Transverse colon (tissue), 4 donors: ENCODE measurements around the gene SNORC. TPM values are rescaled to one million over a fixed set of nuclear protein-coding genes. Genes with fewer than 3 reads are reported as not detected.
"Not testable (repeated sequence)": the region's sequence is repeated elsewhere in the genome, so short reads cannot be mapped to it uniquely, and the experiment has no call there.

Source experiments
- DNase-seq: peaks from one replicate; pipeline ENCODE4 v3.0.0-alpha.2; 2019
- H3K27ac ChIP-seq, 4 donors: fragments of 200-600 bp; sonication (generic); 2 replicates each; pipeline ENCODE4 v1.5.1; 2016 to 2018; ENCODE audit warnings: inconsistent platforms in 4 of 4
- H3K27me3 ChIP-seq: fragments of 200-600 bp; sonication (generic); 2 replicates; pipeline ENCODE4 v1.5.1; 2017; ENCODE audit warnings: inconsistent platforms
- H3K36me3 ChIP-seq, 4 donors: fragments of 200-600 bp; sonication (generic); 2 replicates each; pipeline ENCODE4 v1.5.1; 2017 to 2019; ENCODE audit warnings: inconsistent platforms in 4 of 4
- H3K4me1 ChIP-seq, 4 donors: fragments of 200-600 bp; sonication (generic); 2 replicates each; pipeline ENCODE4 v1.5.1; 2017 to 2020; ENCODE audit warnings: inconsistent platforms in 4 of 4
- H3K4me3 ChIP-seq, 4 donors: fragments of 200-600 bp; sonication (generic); 1 replicate in 1 of 4; 2 replicates in 3 of 4; pipeline versions ENCODE4 v1.5.1 to v1.6.1; 2017 to 2019; ENCODE audit warnings: inconsistent platforms in 4 of 4
- H3K9me3 ChIP-seq, 2 donors: fragments of 200-600 bp; sonication (generic); 2 replicates each; pipeline ENCODE4 v1.5.1; 2017 to 2019; ENCODE audit warnings: inconsistent platforms in 2 of 2
- EP300 ChIP-seq: sonication (generic); formaldehyde crosslinking; IDR thresholded peaks from one replicate; pipeline ENCODE4 v1.6.1; 2017; ENCODE audit warnings: antibody characterized with exemption, low read depth
- POLR2A ChIP-seq: fragments of 450-650 bp; IDR thresholded peaks from one replicate; pipeline ENCODE4 v1.6.1; 2016; ENCODE audit warnings: antibody characterized with exemption, mild to moderate bottlenecking, moderate library complexity
- POLR2AphosphoS5 ChIP-seq, 3 donors: sonication (generic); formaldehyde crosslinking; IDR thresholded peaks; one replicate each; pipeline ENCODE4 v1.6.1; 2016; ENCODE audit warnings: antibody characterized with exemption in 3 of 3
- WGBS, 2 donors: methylation state at CpG; one replicate each; pipeline ENCODE4 v1.1.5; 2018; ENCODE audit warnings: low coverage in 1 of 2; 5-methylcytosine and 5-hydroxymethylcytosine counted together
- in situ Hi-C, 4 donors: fragments of 200-750 bp; cut with MboI; loops; one replicate each; pipeline versions ENCODE4 v1.15.0 to v1.15.1; 2017; ENCODE audit warnings: low sequenced_read_pairs in 3 of 4, low pct_ligation_motif_present in 1 of 4, low pct_unique_long_range_greater_than_20kb in 1 of 4
- intact Hi-C: fragments of 100-400 bp; cut with DNase I; formaldehyde crosslinking; loops from one replicate; pipeline ENCODE4 v1.15.1; 2023; ENCODE audit warnings: low total_unique reads
- total RNA-seq, 4 donors: library from RNA; depleted of rRNA; stranded (reverse); fragments of >200 nt; gene quantifications; one replicate each; pipeline ENCODE4 v1.1.0, GENCODE V29; 2016
- TF ChIP-seq, protein P1 (sequence below), 5 experiments: fragments of 200-600 bp in 3 of 5; fragments of 450-650 bp in 2 of 5; sonication (generic) in 3 of 5; IDR thresholded peaks; 1 replicate in 2 of 5; 2 replicates in 3 of 5; pipeline ENCODE4 v1.5.1; 2016 to 2017; ENCODE audit warnings: antibody characterized with exemption in 5 of 5, inconsistent platforms in 3 of 5, mild to moderate bottlenecking in 2 of 5, moderate library complexity in 1 of 5

Gene SNORC
- total RNA-seq, 4 donors from 2014 or later = 13.9 to 45.6 (median 17.2) TPM

DNA sequence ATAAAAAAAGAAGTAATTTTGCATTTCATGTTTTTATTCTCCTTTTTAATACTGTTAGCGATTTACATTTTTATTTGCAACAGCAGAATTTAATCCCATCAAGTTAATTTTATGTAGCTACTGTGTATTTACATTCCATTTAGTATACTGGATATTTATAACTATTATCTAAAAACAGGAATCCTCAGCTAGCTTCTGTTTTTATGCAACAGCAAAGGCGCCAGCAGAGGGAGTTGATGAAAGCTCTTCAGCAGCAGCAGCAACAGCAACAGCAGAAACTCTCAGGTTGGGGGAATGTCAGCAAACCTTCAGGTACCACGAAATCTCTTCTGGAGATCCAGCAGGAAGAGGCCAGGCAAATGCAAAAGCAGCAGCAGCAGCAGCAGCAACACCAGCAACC, 26.2 kb upstream of the SNORC start:
- in situ Hi-C loops = no loop called here
- Histone ChIP-seq H3K36me3 (peaks cover 0 to 66% (median 26%) of the 10 kb centered on the region in 4 donors), H3K27me3 (no peaks in the 10 kb centered on the region)

DNA sequence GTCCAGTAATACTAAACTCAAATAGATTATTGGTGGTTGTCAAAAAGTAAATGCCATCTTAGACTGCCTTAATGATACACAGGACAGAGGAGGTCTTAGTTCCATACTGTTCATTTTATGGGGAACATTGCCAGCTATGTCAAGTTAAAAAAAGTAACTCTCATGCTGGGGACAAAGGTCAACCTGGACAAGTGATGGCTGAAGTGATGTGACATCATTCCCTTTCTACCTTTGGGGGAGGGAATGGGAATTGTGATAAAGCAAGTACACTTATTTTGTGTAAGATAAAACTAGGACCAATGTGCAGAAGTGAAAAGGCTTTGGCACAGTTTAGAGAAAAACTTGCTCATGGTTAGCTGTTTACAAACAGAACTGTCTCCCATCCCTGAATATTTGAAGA, 24.0 kb upstream of the SNORC start:
- no peak for DNase-seq
- Histone ChIP-seq H3K9me3 (no peaks in the 10 kb centered on the region), H3K4me3 (no peak overlapping the region), H3K27ac (no peak overlapping the region), H3K4me1 (peaks cover 0 to 6% (median 0%) of the 10 kb centered on the region in 4 donors), H3K36me3 (peaks cover 0 to 69% (median 33%) of the 10 kb centered on the region in 4 donors), H3K27me3 (no peaks in the 10 kb centered on the region)
- TF ChIP-seq POLR2A (no peak), EP300 (no peak), POLR2AphosphoS5 (IDR thresholded peaks at IDR 0.05) (no peak)
- TF ChIP-seq, protein P1, sequence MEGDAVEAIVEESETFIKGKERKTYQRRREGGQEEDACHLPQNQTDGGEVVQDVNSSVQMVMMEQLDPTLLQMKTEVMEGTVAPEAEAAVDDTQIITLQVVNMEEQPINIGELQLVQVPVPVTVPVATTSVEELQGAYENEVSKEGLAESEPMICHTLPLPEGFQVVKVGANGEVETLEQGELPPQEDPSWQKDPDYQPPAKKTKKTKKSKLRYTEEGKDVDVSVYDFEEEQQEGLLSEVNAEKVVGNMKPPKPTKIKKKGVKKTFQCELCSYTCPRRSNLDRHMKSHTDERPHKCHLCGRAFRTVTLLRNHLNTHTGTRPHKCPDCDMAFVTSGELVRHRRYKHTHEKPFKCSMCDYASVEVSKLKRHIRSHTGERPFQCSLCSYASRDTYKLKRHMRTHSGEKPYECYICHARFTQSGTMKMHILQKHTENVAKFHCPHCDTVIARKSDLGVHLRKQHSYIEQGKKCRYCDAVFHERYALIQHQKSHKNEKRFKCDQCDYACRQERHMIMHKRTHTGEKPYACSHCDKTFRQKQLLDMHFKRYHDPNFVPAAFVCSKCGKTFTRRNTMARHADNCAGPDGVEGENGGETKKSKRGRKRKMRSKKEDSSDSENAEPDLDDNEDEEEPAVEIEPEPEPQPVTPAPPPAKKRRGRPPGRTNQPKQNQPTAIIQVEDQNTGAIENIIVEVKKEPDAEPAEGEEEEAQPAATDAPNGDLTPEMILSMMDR (IDR thresholded peaks at IDR 0.05) = no peak
- intact Hi-C loops = no loop called here
- in situ Hi-C loops = no loop called here

More for the DNA sequence above, 26.2 kb upstream of the SNORC start:
- intact Hi-C loops = no loop called here
- no peak for DNase-seq
- no peaks in the 10 kb centered on the region for H3K9me3 ChIP-seq
- no peak for TF ChIP-seq POLR2A
- TF ChIP-seq, protein P1 (IDR thresholded peaks at IDR 0.05) = no peak
- H3K27ac ChIP-seq = no peak overlapping the region
- no peak overlapping the region for H3K4me3 ChIP-seq
- WGBS, 2 donors = 85 to 90% methylated on average over 2 to 3 of the region's 3 CpGs
- peaks cover 3 to 20% (median 12%) of the 10 kb centered on the region in 4 donors for H3K4me1 ChIP-seq

DNA sequence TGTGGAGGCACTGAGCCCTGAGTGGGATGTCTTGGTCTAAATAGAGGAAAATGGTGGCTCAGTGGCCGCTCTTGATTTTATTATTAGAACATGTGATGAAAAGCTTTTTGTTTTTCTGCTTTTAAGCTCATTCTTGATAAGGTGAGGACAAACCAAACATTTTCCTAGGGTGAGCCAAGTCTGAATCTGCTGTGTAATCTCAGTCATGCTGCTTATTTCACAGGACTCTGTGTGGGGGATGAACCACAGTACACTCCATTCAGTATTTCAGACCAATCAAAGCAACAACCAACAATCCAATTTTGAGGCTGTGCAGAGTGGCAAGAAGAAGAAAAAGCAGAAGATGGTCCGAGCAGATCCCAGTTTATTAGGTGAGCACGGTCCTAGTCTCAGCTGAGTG, 20.0 kb upstream of the SNORC start:
- H3K9me3 ChIP-seq = no peaks in the 10 kb centered on the region
- H3K36me3 ChIP-seq = peaks cover 0 to 53% (median 26%) of the 10 kb centered on the region in 4 donors
- TF ChIP-seq POLR2AphosphoS5 (IDR thresholded peaks at IDR 0.05) = no peak
- no peak for TF ChIP-seq POLR2A
- TF ChIP-seq, protein P1 (IDR thresholded peaks at IDR 0.05) = no peak
- TF ChIP-seq EP300 = no peak
- H3K27me3 ChIP-seq = no peaks in the 10 kb centered on the region
- in situ Hi-C loops = loop anchor here (10.0 to 25.0 kb wide), 3 partner anchors 187 to 412 kb away; partner anchors contain the start of genes ATG16L1 (in 3 of the 4) and NEU2 (in 1 of the 4)
- intact Hi-C loops = loop anchor here (10.0 kb wide), 1 partner anchor 405 kb away; the partner anchor contains the start of gene ATG16L1
- DNase-seq = no peak
- WGBS, 2 donors = 97 to 100% methylated on average over 3 of the region's 3 CpGs
- no peak overlapping the region for H3K27ac ChIP-seq
- H3K4me3 ChIP-seq = no peak overlapping the region
- H3K4me1 ChIP-seq = peaks cover 0 to 26% (median 13%) of the 10 kb centered on the region in 4 donors

DNA sequence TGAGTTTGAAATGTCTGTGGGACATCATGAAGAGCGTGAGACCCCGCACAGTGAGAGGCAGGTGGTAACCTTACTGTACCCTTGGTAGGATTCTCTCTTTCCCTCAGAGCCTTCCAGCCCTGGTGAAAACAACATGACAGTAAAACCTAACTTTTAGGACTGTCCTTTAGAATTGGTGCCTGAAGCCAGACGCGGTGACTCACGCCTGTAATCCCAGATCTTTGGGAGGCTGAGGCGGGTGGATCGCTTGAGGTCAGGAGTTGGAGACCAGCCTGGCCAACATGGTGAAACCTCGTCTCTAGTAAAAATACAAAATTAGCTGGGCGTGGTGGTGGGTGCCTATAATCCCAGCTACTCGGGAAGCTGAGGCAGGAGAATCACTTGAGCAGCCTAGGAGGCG, 18.0 kb upstream of the SNORC start:
- WGBS, 2 donors = 87 to 100% methylated on average over 5 to 11 of the region's 11 CpGs
- not testable (repeated sequence) for DNase-seq, H3K9me3 ChIP-seq, H3K27ac ChIP-seq, H3K4me3 ChIP-seq, H3K27me3 ChIP-seq
- H3K4me1 ChIP-seq = peaks cover 0 to 24% (median 14%) of the 10 kb centered on the region in 4 donors
- in situ Hi-C loops (loop anchor here (10.0 to 25.0 kb wide), 3 partner anchors 185 to 410 kb away; partner anchors contain the start of genes ATG16L1 (in 3 of the 4) and NEU2 (in 1 of the 4)), intact Hi-C loops (loop anchor here (10.0 kb wide), 1 partner anchor 403 kb away; the partner anchor contains the start of gene ATG16L1)
- H3K36me3 ChIP-seq = peaks cover 0 to 52% (median 24%) of the 10 kb centered on the region in 4 donors

DNA sequence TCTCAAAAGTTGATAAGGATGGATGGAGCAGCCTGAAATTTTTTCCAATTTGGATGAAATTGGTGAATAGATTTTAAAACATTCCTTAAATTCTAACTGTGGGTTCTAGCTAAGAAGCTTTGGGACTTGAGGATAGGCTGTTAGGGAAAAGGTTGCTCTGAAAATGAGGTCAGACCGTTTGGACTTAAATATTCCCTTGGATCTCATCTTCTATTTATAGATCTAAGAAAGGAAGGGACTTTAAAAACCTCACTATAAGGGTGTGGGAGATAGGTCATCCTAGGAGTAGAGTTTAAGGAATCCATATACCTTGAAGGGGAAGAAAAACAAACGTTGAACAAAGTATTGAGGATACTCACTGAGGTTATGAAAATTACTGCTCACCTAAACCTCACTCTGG, 17.4 kb upstream of the SNORC start:
- Histone ChIP-seq H3K4me1 (peaks cover 0 to 29% (median 16%) of the 10 kb centered on the region in 4 donors), H3K4me3 (no peak overlapping the region), H3K36me3 (peaks cover 0 to 49% (median 24%) of the 10 kb centered on the region in 4 donors), H3K27ac (no peak overlapping the region), H3K9me3 (no peaks in the 10 kb centered on the region), H3K27me3 (no peaks in the 10 kb centered on the region)
- 20 to 32% methylated on average over 2 of the region's 2 CpGs for WGBS, 2 donors
- TF ChIP-seq POLR2A = no peak
- TF ChIP-seq, protein P1 (IDR thresholded peaks at IDR 0.05) = no peak
- DNase-seq = no peak
- intact Hi-C loops (loop anchor here (10.0 kb wide), 1 partner anchor 402 kb away; the partner anchor contains the start of gene ATG16L1), in situ Hi-C loops (loop anchor here (10.0 to 25.0 kb wide), 3 partner anchors 185 to 410 kb away; partner anchors contain the start of genes ATG16L1 (in 3 of the 4) and NEU2 (in 1 of the 4))
